DMS153 (cell line): ENCODE measurements around the gene RPTOR.

ENCODE experiments used
- DNase-seq: peaks from one replicate; lab custom pipeline; 2025; lab: John Stamatoyannopoulos, UW

RPTOR gene

GRCh38 chr17:80961541-80962330 is 417.1 kb downstream of the RPTOR start:
- no peak for DNase-seq

GRCh38 chr17:80962356-80963329 is 418.0 kb downstream of the RPTOR start:
- DNase-seq, result no peak

- no peak for DNase-seq
These were observed 419.3 kb downstream of the RPTOR start for GRCh38 chr17:80963812-80964543.

GRCh38 chr17:80964544-80964856 is 419.9 kb downstream of the RPTOR start:
- no peak for DNase-seq

GRCh38 chr17:80964859-80965580 is 420.4 kb downstream of the RPTOR start:
- no peak for DNase-seq

- no peak for DNase-seq
These were observed 421.0 kb downstream of the RPTOR start for GRCh38 chr17:80965606-80966005.

GRCh38 chr17:80967404-80967872 is 422.8 kb downstream of the RPTOR start:
- DNase-seq, result no peak

- DNase-seq, result no peak
These were observed 424.0 kb downstream of the RPTOR start for GRCh38 chr17:80968602-80969029.

- no peak for DNase-seq
These were observed 424.5 kb downstream of the RPTOR start for GRCh38 chr17:80969030-80969673.

GRCh38 chr17:80969674-80970043 is 425.0 kb downstream of the RPTOR start:
- DNase-seq, result no peak

GRCh38 chr17:80970044-80970761 is 425.6 kb downstream of the RPTOR start:
- DNase-seq, result peak; percentile 17

- no peak for DNase-seq
These were observed 426.4 kb downstream of the RPTOR start for GRCh38 chr17:80970762-80971703.

GRCh38 chr17:80971704-80972304 is 427.2 kb downstream of the RPTOR start:
- DNase-seq, result no peak

- no peak for DNase-seq
These were observed 432.1 kb downstream of the RPTOR start for GRCh38 chr17:80976701-80977100.

GRCh38 chr17:80977172-80977571 is 432.5 kb downstream of the RPTOR start:
- DNase-seq, result no peak

- no peak for DNase-seq
These were observed 434.2 kb downstream of the RPTOR start for GRCh38 chr17:80978499-80979497.

GRCh38 chr17:80979547-80980378 is 435.1 kb downstream of the RPTOR start:
- no peak for DNase-seq
